Mesodermal cell (in vitro differentiated cells): Measurements from ENCODE around the gene GPC5.

Experiments
- H3K27ac ChIP-seq: 2 replicates; pipeline ENCODE4 v1.7.0; 2013; ENCODE audit warnings: mild to moderate bottlenecking, low read depth, low read length, moderate library complexity; ENCODE audit not compliant: severe bottlenecking
- H3K36me3 ChIP-seq: 2 replicates; pipeline ENCODE4 v1.7.1; 2013; ENCODE audit warnings: mild to moderate bottlenecking, low read length, moderate library complexity; ENCODE audit not compliant: control insufficient read depth, insufficient read depth
- H3K4me1 ChIP-seq: one replicate; pipeline ENCODE4 v1.7.1; 2013; ENCODE audit warnings: mild to moderate bottlenecking, low read length; ENCODE audit not compliant: insufficient read depth, control insufficient read depth, poor library complexity, severe bottlenecking
- H3K4me3 ChIP-seq: 2 replicates; pipeline ENCODE4 v1.7.0; 2013; ENCODE audit warnings: low read length, control low read depth, mild to moderate bottlenecking; ENCODE audit not compliant: insufficient read depth, poor library complexity, severe bottlenecking; ENCODE audit errors: extremely low read depth
- H3K9me3 ChIP-seq: 2 replicates; pipeline ENCODE4 v1.7.1; 2013; ENCODE audit warnings: mild to moderate bottlenecking, low read length, moderate library complexity; ENCODE audit not compliant: control insufficient read depth
- WGBS, 2 experiments: methylation state at CpG; one replicate each; pipeline ENCODE4 v1.1.5; 2013; ENCODE audit warnings: missing lambda C conversion rate in 2 of 2; ENCODE audit not compliant: insufficient coverage in 2 of 2; 5-methylcytosine and 5-hydroxymethylcytosine counted together

Gene GPC5

GRCh38 chr13:91649456-91649855 lies 251.0 kb downstream of the GPC5 start:
- no peaks in the 10 kb centered on the region for H3K9me3 ChIP-seq
- WGBS, 2 experiments, result 83 to 94% methylated on average over 2 of the region's 2 CpGs
- H3K36me3 ChIP-seq, result no peaks in the 10 kb centered on the region
- H3K4me1 ChIP-seq, result no peaks in the 10 kb centered on the region
- H3K27ac ChIP-seq, result no peak overlapping the region
- no peak overlapping the region for H3K4me3 ChIP-seq

- H3K27ac ChIP-seq, result no peak overlapping the region
- H3K4me1 ChIP-seq, result no peaks in the 10 kb centered on the region
- 85 to 100% methylated on average over 2 of the region's 10 CpGs for WGBS, 2 experiments
- no peaks in the 10 kb centered on the region for H3K36me3 ChIP-seq
- no peaks in the 10 kb centered on the region for H3K9me3 ChIP-seq
- no peak overlapping the region for H3K4me3 ChIP-seq
These were observed 254.2 kb downstream of the GPC5 start for GRCh38 chr13:91652404-91653301.

GRCh38 chr13:91655731-91656130 lies 257.3 kb downstream of the GPC5 start:
- no peak overlapping the region for H3K27ac ChIP-seq
- no peaks in the 10 kb centered on the region for H3K9me3 ChIP-seq
- H3K36me3 ChIP-seq, result no peaks in the 10 kb centered on the region
- H3K4me3 ChIP-seq, result no peak overlapping the region
- H3K4me1 ChIP-seq, result no peaks in the 10 kb centered on the region
- WGBS, 2 experiments, result 94 to 96% methylated on average over 3 to 4 of the region's 4 CpGs

- Histone ChIP-seq H3K4me1 (no peaks in the 10 kb centered on the region), H3K9me3 (no peaks in the 10 kb centered on the region), H3K36me3 (no peaks in the 10 kb centered on the region), H3K4me3 (no peak overlapping the region), H3K27ac (no peak overlapping the region)
- no CpG with 5 or more reads among the region's 2 CpGs for WGBS, 2 experiments
These were observed 258.9 kb downstream of the GPC5 start for GRCh38 chr13:91657283-91657682.

GRCh38 chr13:91659256-91660075 lies 261.0 kb downstream of the GPC5 start:
- Histone ChIP-seq H3K36me3 (no peaks in the 10 kb centered on the region), H3K4me1 (no peaks in the 10 kb centered on the region), H3K27ac (no peak overlapping the region), H3K4me3 (no peak overlapping the region), H3K9me3 (no peaks in the 10 kb centered on the region)
- WGBS, 2 experiments, result 100% methylated on average over 1 of the region's 4 CpGs; no CpG with 5 or more reads in 1 of the 2 experiments

- no peaks in the 10 kb centered on the region for H3K36me3 ChIP-seq
- no peak overlapping the region for H3K4me3 ChIP-seq
- no peak overlapping the region for H3K27ac ChIP-seq
- H3K9me3 ChIP-seq, result no peaks in the 10 kb centered on the region
- no peaks in the 10 kb centered on the region for H3K4me1 ChIP-seq
These were observed 261.6 kb downstream of the GPC5 start for GRCh38 chr13:91660076-91660415.

GRCh38 chr13:91661692-91662490 lies 263.5 kb downstream of the GPC5 start:
- no peaks in the 10 kb centered on the region for H3K9me3 ChIP-seq
- whole genome bisulfite sequencing, 2 experiments, result 90 to 94% methylated on average over 4 of the region's 4 CpGs

GRCh38 chr13:91664039-91664438 lies 265.6 kb downstream of the GPC5 start:
- Histone ChIP-seq H3K27ac (no peak overlapping the region), H3K4me3 (no peak overlapping the region), H3K9me3 (no peaks in the 10 kb centered on the region), H3K36me3 (no peaks in the 10 kb centered on the region), H3K4me1 (no peaks in the 10 kb centered on the region)
- 73 to 86% methylated on average over 2 to 3 of the region's 3 CpGs for WGBS, 2 experiments

More at GRCh38 chr13:91661692-91662490, 263.5 kb downstream of the GPC5 start:
- Histone ChIP-seq H3K4me1 (no peaks in the 10 kb centered on the region), H3K36me3 (no peaks in the 10 kb centered on the region), H3K4me3 (no peak overlapping the region), H3K27ac (no peak overlapping the region)

GRCh38 chr13:91667486-91667885 lies 269.1 kb downstream of the GPC5 start:
- H3K4me1 ChIP-seq, result no peaks in the 10 kb centered on the region
- no peak overlapping the region for H3K4me3 ChIP-seq
- H3K36me3 ChIP-seq, result no peaks in the 10 kb centered on the region
- WGBS, 2 experiments, result 86% methylated on average over 1 of the region's 2 CpGs; no CpG with 5 or more reads in 1 of the 2 experiments
- no peaks in the 10 kb centered on the region for H3K9me3 ChIP-seq
- H3K27ac ChIP-seq, result no peak overlapping the region

- no peaks in the 10 kb centered on the region for H3K9me3 ChIP-seq
- WGBS, 2 experiments, result 93 to 100% methylated on average over 1 to 3 of the region's 5 CpGs
- H3K27ac ChIP-seq, result no peak overlapping the region
- H3K4me1 ChIP-seq, result no peaks in the 10 kb centered on the region
- H3K36me3 ChIP-seq, result no peaks in the 10 kb centered on the region
- H3K4me3 ChIP-seq, result no peak overlapping the region
These were observed 270.6 kb downstream of the GPC5 start for GRCh38 chr13:91668866-91669495.
